CD8-positive, alpha-beta memory T cell (primary cell): ENCODE data around the gene NLK. TPM values are rescaled to one million over a fixed set of nuclear protein-coding genes. Genes with fewer than 3 reads are reported as not detected.
A peak's percentile ranks its signal among the peaks of the same experiment; 100 is the strongest.

Experiments used
- CTCF ChIA-PET: fragments of 350-600 bp; sonication (Branson Sonifier 250); formaldehyde crosslinking; loops from one replicate; lab custom pipeline; 2021; ENCODE audit warnings: antibody characterized with exemption; lab: Charles Lee
- POLR2A ChIA-PET: fragments of 350-600 bp; sonication (Branson Sonifier 250); formaldehyde crosslinking; loops from one replicate; lab custom pipeline; 2021; ENCODE audit warnings: antibody characterized with exemption; lab: Charles Lee
- DNase-seq, 5 donors: peaks; one replicate each; pipeline versions ENCODE4 v3.0.0 to v3.0.0-alpha.2; 2020 to 2022; ENCODE audit warnings: mixed read lengths in 1 of 5
- H3K27ac ChIP-seq: one replicate; pipeline ENCODE4 v1.7.0; 2013; ENCODE audit warnings: low read depth, mild to moderate bottlenecking, low read length, moderate library complexity
- H3K27me3 ChIP-seq: 2 replicates; pipeline ENCODE4 v1.7.0; 2013; ENCODE audit warnings: low read length, mild to moderate bottlenecking; ENCODE audit not compliant: insufficient read depth, poor library complexity, severe bottlenecking
- H3K36me3 ChIP-seq: 2 replicates; pipeline ENCODE4 v1.7.0; 2013; ENCODE audit warnings: mild to moderate bottlenecking, low read length, moderate library complexity; ENCODE audit not compliant: insufficient read depth
- H3K4me1 ChIP-seq: 2 replicates; pipeline ENCODE4 v1.7.0; 2013; ENCODE audit warnings: mild to moderate bottlenecking, low read length, moderate library complexity; ENCODE audit not compliant: insufficient read depth
- H3K4me3 ChIP-seq: 2 replicates; pipeline ENCODE4 v1.7.0; 2013; ENCODE audit warnings: mild to moderate bottlenecking, low read length
- H3K9me3 ChIP-seq: 2 replicates; pipeline ENCODE4 v1.7.0; 2013; ENCODE audit warnings: mild to moderate bottlenecking, low read length
- H3K27ac Mint-ChIP-seq, 8 donors: one replicate each; pipeline ENCODE4 v1.8.0; 2020 to 2021; ENCODE audit warnings: mixed read lengths in 8 of 8, mild to moderate bottlenecking in 6 of 8, inconsistent platforms in 3 of 8, moderate library complexity in 3 of 8
- H3K27me3 Mint-ChIP-seq, 2 donors: one replicate each; pipeline ENCODE4 v1.8.0; 2020 to 2021; ENCODE audit warnings: mixed read lengths in 2 of 2, mild to moderate bottlenecking in 1 of 2, moderate library complexity in 1 of 2
- H3K36me3 Mint-ChIP-seq, 3 donors: one replicate each; pipeline ENCODE4 v1.8.0; 2020 to 2021; ENCODE audit warnings: mixed read lengths in 3 of 3, inconsistent platforms in 1 of 3, mild to moderate bottlenecking in 1 of 3
- H3K4me1 Mint-ChIP-seq, 3 donors: one replicate each; pipeline ENCODE4 v1.8.0; 2020 to 2021; ENCODE audit warnings: mixed read lengths in 3 of 3, inconsistent platforms in 1 of 3, mild to moderate bottlenecking in 1 of 3
- H3K4me3 Mint-ChIP-seq, 7 donors: one replicate each; pipeline ENCODE4 v1.8.0; 2020 to 2021; ENCODE audit warnings: mixed read lengths in 7 of 7, mild to moderate bottlenecking in 6 of 7, moderate library complexity in 4 of 7, inconsistent platforms in 2 of 7
- H3K9me3 Mint-ChIP-seq, 5 donors: one replicate each; pipeline ENCODE4 v1.8.0; 2020 to 2022; ENCODE audit warnings: mixed read lengths in 5 of 5, mild to moderate bottlenecking in 3 of 5, moderate library complexity in 2 of 5, inconsistent platforms in 1 of 5
- polyA plus RNA-seq: library from polyadenylated mRNA; unstranded; fragments of 300-500 nt; fragmentation: Illumina TruSeq; gene quantifications from one replicate; pipeline ENCODE4 v1.2.3, GENCODE V29; 2021
- total RNA-seq, 2 experiments: library from RNA; stranded (reverse); gene quantifications; one replicate each; pipeline ENCODE4 v1.2.3, GENCODE V29; 2021

The NLK gene
- total and polyA plus RNA-seq, 3 experiments from 2014 or later, result 1.7 to 12.8 (median 12.0) TPM

DNA sequence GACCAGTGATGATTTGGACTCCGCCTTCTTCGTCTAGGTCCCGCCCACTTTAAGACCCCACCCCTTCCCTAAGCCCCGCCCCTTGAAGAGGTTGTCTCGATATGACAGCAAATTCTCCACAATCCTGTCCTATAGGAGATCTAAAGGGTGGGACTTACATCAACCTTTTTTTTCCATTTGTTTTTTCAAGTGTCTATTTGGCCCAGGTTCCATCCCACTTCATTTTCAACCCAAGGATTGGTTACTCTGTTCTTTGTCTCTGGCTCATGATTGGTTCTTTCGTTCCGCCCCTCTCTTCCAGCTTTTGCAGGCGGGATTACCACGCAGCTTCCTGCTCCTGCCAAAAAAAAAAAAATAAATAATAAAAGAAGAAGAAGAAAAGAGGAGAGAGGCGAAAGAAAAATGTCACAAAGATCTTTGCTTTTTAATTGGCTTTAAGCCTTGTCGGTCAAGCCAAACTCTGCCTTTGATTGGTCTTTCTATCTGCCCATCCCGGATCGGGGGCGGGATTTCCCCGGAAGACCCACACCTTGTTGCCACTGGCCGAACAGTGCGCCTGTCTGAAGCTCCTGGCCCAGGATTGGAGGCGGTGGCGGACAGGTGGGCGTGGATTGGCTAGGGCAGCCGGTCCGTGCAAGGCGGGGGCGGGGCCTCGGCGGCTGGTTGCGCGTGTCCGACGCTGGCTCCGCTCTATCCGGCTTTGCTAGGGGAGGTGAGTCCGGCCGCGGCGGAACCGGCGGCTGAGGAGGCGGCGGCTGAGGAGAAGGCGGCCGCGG, 1.2 kb upstream of the NLK start:
- Histone ChIP-seq H3K4me1 (peaks cover 42% of the 10 kb centered on the region), H3K36me3 (no peaks in the 10 kb centered on the region), H3K27ac (peak overlapping the region; percentile 52), H3K9me3 (no peaks in the 10 kb centered on the region), H3K4me3 (peak overlapping the region; percentile 42), H3K27me3 (no peaks in the 10 kb centered on the region)
- no peaks in the 10 kb centered on the region for H3K9me3 Mint-ChIP-seq
- CTCF ChIA-PET, result no interaction called here
- peak overlapping the region; percentile 82 to 92 (median 89) for H3K4me3 Mint-ChIP-seq
- peaks cover 0 to 4% of the 10 kb centered on the region in 2 donors for H3K27me3 Mint-ChIP-seq
- peaks cover 0 to 2% (median 0%) of the 10 kb centered on the region in 3 donors for H3K36me3 Mint-ChIP-seq
- H3K4me1 Mint-ChIP-seq, result peaks cover 53 to 57% (median 55%) of the 10 kb centered on the region in 3 donors
- POLR2A ChIA-PET, result interaction anchor here (0.6 to 2.8 kb wide), 10 partner anchors 13 to 316 kb away, joined by 3 to 7 read pairs (median 4); partner anchors contain the start of genes LYRM9, POLDIP2 and TNFAIP1
- H3K27ac Mint-ChIP-seq, result peak overlapping the region; percentile 48 to 95 (median 92)
- peak; percentile 99 for DNase-seq

DNA sequence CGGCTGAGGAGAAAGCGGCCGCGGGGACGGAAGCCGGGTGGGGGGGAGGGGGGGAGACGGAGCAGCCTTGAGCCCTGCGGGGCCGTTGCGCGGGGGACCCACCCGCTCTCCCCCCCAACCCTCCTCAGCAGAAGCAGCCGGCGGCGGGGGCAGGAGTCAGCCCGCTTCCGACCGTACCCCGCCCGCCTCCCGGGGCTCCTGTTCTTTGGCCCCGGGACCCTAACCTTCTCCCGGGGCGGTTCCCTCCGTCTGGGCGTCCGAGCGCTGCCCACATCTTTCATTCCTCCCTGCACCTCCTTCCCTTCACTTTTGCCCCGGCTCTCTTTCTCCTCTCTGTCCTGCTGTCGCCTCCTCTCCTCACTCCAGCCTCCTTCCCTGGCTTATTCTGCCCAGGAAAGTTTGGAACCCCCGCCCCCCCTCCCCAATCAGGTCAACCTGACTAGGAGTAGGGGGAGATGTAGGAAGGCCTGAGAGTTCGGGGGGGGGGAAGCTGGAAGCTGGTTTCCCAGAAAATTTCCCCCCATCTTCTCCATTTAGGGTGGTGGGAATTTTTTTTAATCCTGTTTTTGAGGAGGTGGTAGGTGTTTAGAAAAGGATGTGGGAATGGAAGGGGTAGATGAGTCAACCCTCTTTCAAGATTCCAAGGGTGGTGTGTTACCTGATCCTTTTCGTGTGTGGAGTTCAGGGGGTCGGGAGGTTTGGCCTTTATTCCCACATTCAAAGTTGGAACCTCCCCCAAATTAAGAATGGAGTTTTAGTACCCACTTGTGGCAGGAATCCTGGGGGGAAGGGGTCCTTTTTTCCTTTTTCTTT, 427 bp upstream of the NLK start:
- POLR2A ChIA-PET, result interaction anchor here (0.6 to 2.8 kb wide), 7 partner anchors 13 to 315 kb away, joined by 3 to 7 read pairs (median 5); partner anchors contain the start of genes LYRM9, POLDIP2 and TNFAIP1

GRCh38 chr17:28042721-28043291, 329 bp downstream of the NLK start:
- peaks cover 64 to 73% (median 70%) of the 10 kb centered on the region in 3 donors for H3K4me1 Mint-ChIP-seq
- CTCF ChIA-PET, result no interaction called here
- peak overlapping the region; percentile 82 to 92 (median 89) for H3K4me3 Mint-ChIP-seq
- DNase-seq, result peak in 1 of 5 donors; percentile 4
- Histone ChIP-seq H3K27ac (no peak overlapping the region), H3K27me3 (no peaks in the 10 kb centered on the region), H3K4me1 (peaks cover 57% of the 10 kb centered on the region), H3K9me3 (no peaks in the 10 kb centered on the region), H3K4me3 (peak overlapping the region; percentile 5), H3K36me3 (no peaks in the 10 kb centered on the region)
- peaks cover 0 to 4% of the 10 kb centered on the region in 2 donors for H3K27me3 Mint-ChIP-seq
- H3K9me3 Mint-ChIP-seq, result no peaks in the 10 kb centered on the region
- POLR2A ChIA-PET, result no interaction called here
- peak overlapping the region in 7 of 8 donors; percentile 34 to 87 (median 74) for H3K27ac Mint-ChIP-seq
- peaks cover 0 to 2% (median 2%) of the 10 kb centered on the region in 3 donors for H3K36me3 Mint-ChIP-seq

More for the DNA sequence above, 427 bp upstream of the NLK start:
- Histone ChIP-seq H3K9me3 (no peaks in the 10 kb centered on the region), H3K27ac (peak overlapping the region; percentile 38), H3K36me3 (no peaks in the 10 kb centered on the region), H3K27me3 (no peaks in the 10 kb centered on the region), H3K4me1 (peaks cover 50% of the 10 kb centered on the region), H3K4me3 (peak overlapping the region; percentile 52)
- no peak for DNase-seq
- Mint-ChIP-seq H3K4me1 (peaks cover 61 to 65% (median 63%) of the 10 kb centered on the region in 3 donors), H3K9me3 (no peaks in the 10 kb centered on the region), H3K36me3 (peaks cover 0 to 2% (median 2%) of the 10 kb centered on the region in 3 donors), H3K27ac (peak overlapping the region in 7 of 8 donors; percentile 34 to 95 (median 87)), H3K4me3 (peak overlapping the region; percentile 82 to 92 (median 89)), H3K27me3 (peaks cover 0 to 4% of the 10 kb centered on the region in 2 donors)
- CTCF ChIA-PET, result no interaction called here

DNA sequence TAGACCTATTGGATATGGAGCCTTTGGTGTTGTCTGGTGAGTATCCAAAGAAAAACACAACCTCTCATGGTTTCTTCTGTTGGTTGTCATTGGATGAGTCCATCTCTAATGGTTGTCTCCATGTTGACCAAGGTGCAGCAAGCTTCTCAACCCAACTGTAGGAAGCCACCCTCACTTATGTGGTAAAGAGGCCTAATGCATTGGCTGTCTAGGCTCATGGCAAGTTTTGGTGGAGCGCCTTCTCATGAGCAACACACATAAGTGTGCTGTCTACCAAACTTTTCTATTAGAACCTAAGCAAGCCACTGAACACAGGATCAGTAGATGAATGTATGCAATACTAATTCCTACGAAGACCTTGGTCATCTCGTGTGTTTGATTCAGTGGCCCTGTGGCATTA, 819 bp downstream of the NLK start:
- Mint-ChIP-seq H3K27me3 (no peaks in the 10 kb centered on the region), H3K4me1 (peaks cover 68 to 77% (median 75%) of the 10 kb centered on the region in 3 donors), H3K9me3 (no peaks in the 10 kb centered on the region), H3K4me3 (peak overlapping the region; percentile 82 to 92 (median 89)), H3K27ac (peak overlapping the region in 7 of 8 donors; percentile 34 to 86 (median 58)), H3K36me3 (peaks cover 0 to 2% (median 2%) of the 10 kb centered on the region in 3 donors)
- Histone ChIP-seq H3K36me3 (no peaks in the 10 kb centered on the region), H3K9me3 (no peaks in the 10 kb centered on the region), H3K4me3 (peak overlapping the region; percentile 5), H3K4me1 (peaks cover 57% of the 10 kb centered on the region), H3K27me3 (no peaks in the 10 kb centered on the region), H3K27ac (no peak overlapping the region)
- POLR2A ChIA-PET, result no interaction called here
- CTCF ChIA-PET, result no interaction called here
- no peak for DNase-seq

- Mint-ChIP-seq H3K9me3 (no peaks in the 10 kb centered on the region), H3K4me1 (peaks cover 68 to 82% (median 79%) of the 10 kb centered on the region in 3 donors), H3K36me3 (peaks cover 0 to 4% (median 2%) of the 10 kb centered on the region in 3 donors), H3K27me3 (no peaks in the 10 kb centered on the region), H3K27ac (peak overlapping the region in 4 of 8 donors; percentile 27 to 86 (median 53)), H3K4me3 (peak overlapping the region; percentile 82 to 92 (median 89))
- no peak for DNase-seq
- no peak overlapping the region for H3K4me3 ChIP-seq
- H3K27me3 ChIP-seq, result no peaks in the 10 kb centered on the region
- peaks cover 57% of the 10 kb centered on the region for H3K4me1 ChIP-seq
- H3K9me3 ChIP-seq, result no peaks in the 10 kb centered on the region
- H3K27ac ChIP-seq, result no peak overlapping the region
- no peaks in the 10 kb centered on the region for H3K36me3 ChIP-seq
- POLR2A ChIA-PET, result interaction anchor here (0.6 kb wide), 1 partner anchor 10 kb away, joined by 4 read pairs; no protein-coding TSS in a partner anchor
- CTCF ChIA-PET, result interaction anchor here (0.7 kb wide), 1 partner anchor 156 kb away, joined by 3 read pairs; no protein-coding TSS in a partner anchor
Observed at GRCh38 chr17:28043741-28044140, 1.3 kb downstream of the NLK start.

- Mint-ChIP-seq H3K4me3 (peak overlapping the region in 6 of 7 donors; percentile 9 to 82 (median 40)), H3K36me3 (peaks cover 0 to 5% (median 2%) of the 10 kb centered on the region in 3 donors), H3K27ac (peak overlapping the region in 1 of 8 donors; percentile 66), H3K4me1 (peaks cover 78 to 93% (median 90%) of the 10 kb centered on the region in 3 donors), H3K27me3 (no peaks in the 10 kb centered on the region), H3K9me3 (no peaks in the 10 kb centered on the region)
- H3K4me1 ChIP-seq, result peaks cover 57% of the 10 kb centered on the region
- H3K9me3 ChIP-seq, result no peaks in the 10 kb centered on the region
- H3K27me3 ChIP-seq, result no peaks in the 10 kb centered on the region
- H3K4me3 ChIP-seq, result no peak overlapping the region
- H3K36me3 ChIP-seq, result no peaks in the 10 kb centered on the region
- no peak for DNase-seq
- H3K27ac ChIP-seq, result no peak overlapping the region
- POLR2A ChIA-PET, result no interaction called here
- CTCF ChIA-PET, result no interaction called here
Observed at GRCh38 chr17:28045304-28045703, 2.8 kb downstream of the NLK start.

- Histone ChIP-seq H3K27ac (no peak overlapping the region), H3K9me3 (no peaks in the 10 kb centered on the region), H3K36me3 (no peaks in the 10 kb centered on the region), H3K27me3 (no peaks in the 10 kb centered on the region), H3K4me3 (no peak overlapping the region), H3K4me1 (peaks cover 57% of the 10 kb centered on the region)
- CTCF ChIA-PET, result no interaction called here
- H3K27ac Mint-ChIP-seq, result peak overlapping the region in 2 of 8 donors; percentile 9 to 48
- peaks cover 0 to 5% (median 4%) of the 10 kb centered on the region in 3 donors for H3K36me3 Mint-ChIP-seq
- H3K9me3 Mint-ChIP-seq, result no peaks in the 10 kb centered on the region
- peak overlapping the region in 3 of 7 donors; percentile 8 to 31 (median 29) for H3K4me3 Mint-ChIP-seq
- H3K4me1 Mint-ChIP-seq, result peaks cover 70 to 87% (median 86%) of the 10 kb centered on the region in 3 donors
- POLR2A ChIA-PET, result no interaction called here
- DNase-seq, result no peak
- no peaks in the 10 kb centered on the region for H3K27me3 Mint-ChIP-seq
Observed at GRCh38 chr17:28046034-28046825, 3.8 kb downstream of the NLK start.
